Central memory CD8-positive, alpha-beta T cell (primary cell): ENCODE measurements around the gene NINJ2.

Source experiments
- ATAC-seq: fragments of 150-1000 bp; cut with Tn5 transposase; replicated peaks from 2 replicates; pipeline ENCODE4 v1.10.0; 2022; ENCODE audit warnings: mild to moderate bottlenecking, moderate FRiP score, moderate number of reproducible peaks; ENCODE audit not compliant: poor library complexity, severe bottlenecking; ENCODE audit errors: extremely low read depth
- DNase-seq, 2 donors: peaks; one replicate each; pipeline ENCODE4 v3.0.0; 2021; ENCODE audit warnings: low spot score in 2 of 2
- H3K27ac Mint-ChIP-seq: one replicate; pipeline ENCODE4 v1.8.0; 2022; ENCODE audit warnings: low read depth, mild to moderate bottlenecking, moderate library complexity, mixed read lengths
- H3K27me3 Mint-ChIP-seq: one replicate; pipeline ENCODE4 v1.8.0; 2022; ENCODE audit warnings: mixed read lengths
- H3K36me3 Mint-ChIP-seq: one replicate; pipeline ENCODE4 v1.8.0; 2022; ENCODE audit warnings: mild to moderate bottlenecking, moderate library complexity, mixed read lengths; ENCODE audit not compliant: insufficient read depth
- H3K4me1 Mint-ChIP-seq: one replicate; pipeline ENCODE4 v1.8.0; 2022; ENCODE audit warnings: mixed read lengths
- H3K4me3 Mint-ChIP-seq: one replicate; pipeline ENCODE4 v1.8.0; 2022; ENCODE audit warnings: mild to moderate bottlenecking, moderate library complexity, mixed read lengths
- H3K9me3 Mint-ChIP-seq: one replicate; pipeline ENCODE4 v1.8.0; 2022; ENCODE audit warnings: mixed read lengths

NINJ2 gene

GRCh38 chr12:526089-526488 lies 137.2 kb downstream of the NINJ2 start:
- Mint-ChIP-seq H3K4me3 (no peak overlapping the region), H3K9me3 (no peaks in the 10 kb centered on the region), H3K36me3 (no peaks in the 10 kb centered on the region), H3K27me3 (no peaks in the 10 kb centered on the region), H3K4me1 (peaks cover 12% of the 10 kb centered on the region), H3K27ac (no peak overlapping the region)
- DNase-seq, result no peak
- no peak for ATAC-seq

DNA sequence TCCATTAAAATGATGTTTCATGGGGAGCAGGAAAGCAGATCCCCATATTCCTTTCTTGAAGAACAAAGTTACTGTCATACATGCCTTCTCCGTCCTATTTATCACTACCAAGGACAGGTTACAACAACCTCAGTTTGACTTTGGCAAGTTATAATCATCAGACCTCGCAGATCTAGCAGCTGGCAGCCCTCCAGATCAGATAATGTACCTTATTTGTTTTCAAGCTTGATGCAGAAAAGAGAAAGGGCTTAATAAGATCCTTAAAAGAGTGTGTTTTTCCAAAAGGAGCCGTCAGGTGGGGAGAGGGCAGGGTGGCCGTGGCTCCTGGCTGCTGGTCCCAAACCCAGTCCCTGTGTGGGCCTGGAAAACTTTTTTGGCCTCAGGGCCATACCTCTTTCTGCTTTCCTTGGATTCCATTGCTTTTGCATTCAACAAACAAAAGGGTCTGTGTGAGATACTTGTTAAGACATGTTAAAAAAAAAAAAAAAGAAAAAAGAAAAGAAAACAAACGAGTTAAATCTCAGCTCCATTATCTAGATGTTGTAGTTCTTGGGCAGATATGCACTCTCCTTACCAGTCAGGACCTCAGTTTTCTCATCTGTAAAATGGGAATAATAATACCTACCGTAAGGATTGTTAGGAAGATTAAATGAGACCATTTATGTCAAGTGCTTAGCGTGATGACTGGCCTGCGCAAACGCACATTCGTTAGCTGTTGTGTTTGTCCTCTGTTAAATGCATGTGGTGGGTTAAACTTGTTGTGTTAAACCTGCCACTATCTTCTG lies 138.9 kb downstream of the NINJ2 start:
- H3K27ac Mint-ChIP-seq, result no peak overlapping the region
- H3K27me3 Mint-ChIP-seq, result peaks cover 6% of the 10 kb centered on the region
- DNase-seq, result no peak
- H3K36me3 Mint-ChIP-seq, result no peaks in the 10 kb centered on the region
- no peak for ATAC-seq
- H3K4me3 Mint-ChIP-seq, result no peak overlapping the region
- H3K4me1 Mint-ChIP-seq, result peaks cover 12% of the 10 kb centered on the region
- no peaks in the 10 kb centered on the region for H3K9me3 Mint-ChIP-seq

DNA sequence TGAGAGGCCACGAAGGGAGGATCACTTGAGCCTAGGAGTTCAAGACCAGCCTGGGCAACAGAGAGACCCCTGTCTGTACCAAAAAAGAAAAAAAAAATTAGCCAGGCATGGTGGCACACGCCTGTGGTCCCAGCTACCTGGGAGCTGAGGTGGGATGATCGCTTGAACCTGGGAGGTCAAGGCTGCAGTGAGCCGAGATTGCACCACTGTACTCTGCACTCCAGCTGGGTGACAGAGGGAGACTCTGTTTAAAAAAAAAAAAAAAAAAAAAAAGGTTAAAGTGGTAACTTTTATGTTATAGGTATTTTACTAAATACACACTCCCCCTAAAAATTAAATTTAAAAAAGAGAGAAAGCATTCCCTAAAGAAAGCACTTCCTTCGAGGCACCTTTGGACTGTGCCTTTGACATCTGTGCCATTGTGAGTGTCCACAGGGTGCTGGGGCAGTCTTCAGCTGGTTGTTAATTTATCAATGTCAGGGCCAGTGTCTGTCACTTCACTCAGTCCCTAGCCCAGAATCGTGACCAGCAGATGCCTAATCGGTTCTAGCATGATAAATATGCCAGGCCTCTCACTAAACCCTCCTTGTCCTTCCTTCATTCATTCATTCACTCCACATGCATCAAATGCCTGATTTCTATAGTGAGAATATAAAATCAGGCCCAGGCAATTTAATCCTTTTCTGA lies 140.4 kb downstream of the NINJ2 start:
- DNase-seq, result no peak
- ATAC-seq, result no peak
- no peaks in the 10 kb centered on the region for H3K9me3 Mint-ChIP-seq
- H3K36me3 Mint-ChIP-seq, result no peaks in the 10 kb centered on the region
- H3K4me1 Mint-ChIP-seq, result peaks cover 11% of the 10 kb centered on the region
- H3K4me3 Mint-ChIP-seq, result no peak overlapping the region
- H3K27ac Mint-ChIP-seq, result no peak overlapping the region
- peaks cover 7% of the 10 kb centered on the region for H3K27me3 Mint-ChIP-seq

DNA sequence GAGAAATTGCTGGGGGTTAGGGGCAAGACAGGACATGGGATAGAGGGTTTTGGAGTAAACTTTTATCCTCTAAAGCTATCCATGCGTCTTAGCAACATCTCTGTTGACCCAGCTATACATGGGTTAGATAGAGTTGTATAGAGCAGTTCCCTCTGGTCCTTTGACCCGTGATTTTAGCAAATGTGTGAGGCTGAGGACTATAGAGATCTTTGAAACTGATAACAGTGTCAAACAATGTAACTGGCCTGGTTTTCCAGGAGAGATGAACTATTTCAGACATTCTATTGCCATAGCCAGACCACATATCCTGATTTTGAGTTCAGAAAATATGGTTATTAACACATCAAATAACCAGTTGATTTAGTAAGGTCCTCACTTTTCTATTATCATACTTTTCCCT lies 143.1 kb downstream of the NINJ2 start:
- Mint-ChIP-seq H3K27ac (no peak overlapping the region), H3K27me3 (peaks cover 7% of the 10 kb centered on the region), H3K4me3 (no peak overlapping the region), H3K36me3 (no peaks in the 10 kb centered on the region), H3K9me3 (no peaks in the 10 kb centered on the region), H3K4me1 (peaks cover 6% of the 10 kb centered on the region)
- DNase-seq (no peak), ATAC-seq (no peak)

DNA sequence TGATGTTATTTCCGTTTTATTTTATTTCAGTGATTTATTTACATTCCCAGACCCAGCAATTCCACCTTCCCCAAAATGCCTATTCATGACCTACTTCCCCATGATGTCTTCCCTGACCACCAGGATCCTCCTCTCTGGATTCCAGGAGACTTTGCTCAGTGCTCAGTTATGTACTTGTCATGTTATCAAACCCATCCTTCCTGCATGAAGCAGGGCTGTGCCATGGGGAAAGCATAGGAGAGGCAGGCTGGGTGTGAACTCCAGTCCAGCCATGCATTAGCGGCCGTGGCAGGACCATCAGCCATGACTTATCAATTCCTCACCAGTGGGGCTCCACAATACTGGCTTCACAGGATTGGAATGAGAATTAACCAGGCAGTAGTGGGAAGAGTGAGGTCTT lies 145.7 kb downstream of the NINJ2 start:
- H3K4me3 Mint-ChIP-seq, result no peak overlapping the region
- H3K9me3 Mint-ChIP-seq, result no peaks in the 10 kb centered on the region
- no peaks in the 10 kb centered on the region for H3K4me1 Mint-ChIP-seq
- DNase-seq (no peak), ATAC-seq (no peak)
- H3K27me3 Mint-ChIP-seq, result peaks cover 7% of the 10 kb centered on the region
- no peak overlapping the region for H3K27ac Mint-ChIP-seq
- H3K36me3 Mint-ChIP-seq, result no peaks in the 10 kb centered on the region
